ENCODE data around the gene MSX2.

DNA sequence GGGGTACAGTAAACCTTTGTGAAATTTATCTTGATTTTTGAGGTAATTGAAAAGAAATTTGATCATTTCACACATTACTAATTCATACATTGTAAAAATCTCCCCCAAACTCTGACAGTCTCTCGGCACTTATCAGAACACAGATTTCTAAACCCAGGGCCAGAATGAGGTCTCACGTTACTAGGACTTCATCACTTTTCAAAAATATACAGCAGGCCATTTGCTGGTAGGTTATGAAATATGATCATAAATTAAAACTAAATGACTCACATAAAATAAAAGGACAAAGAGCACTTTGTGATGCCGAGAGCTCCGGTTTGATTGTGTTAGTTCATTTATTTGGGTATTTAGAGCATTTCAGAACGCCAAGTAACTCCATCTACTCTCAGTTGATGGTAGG lies 17.0 kb downstream of the MSX2 start:
- TF ChIP-seq CTCF (conservative IDR thresholded peaks at IDR 0.05; ENCODE audit: low read depth, low read length), result no peak
- TF ChIP-seq EZH2phosphoT487 (IDR thresholded peaks at IDR 0.05; ENCODE audit: borderline replicate concordance, low read length), result no peak
- TF ChIP-seq EZH2 (IDR thresholded peaks at IDR 0.05; ENCODE audit: low read length, unreplicated experiment), result no peak
